GM19099 (cell line): ENCODE results near the gene STK32C.

Experiments used
- POLR2A ChIP-seq: IDR thresholded peaks from 3 replicates; pipeline ENCODE4 v1.6.1; 2011; ENCODE audit warnings: low read depth; ENCODE audit not compliant: insufficient read length; ENCODE audit errors: extremely low read depth

The STK32C gene

DNA sequence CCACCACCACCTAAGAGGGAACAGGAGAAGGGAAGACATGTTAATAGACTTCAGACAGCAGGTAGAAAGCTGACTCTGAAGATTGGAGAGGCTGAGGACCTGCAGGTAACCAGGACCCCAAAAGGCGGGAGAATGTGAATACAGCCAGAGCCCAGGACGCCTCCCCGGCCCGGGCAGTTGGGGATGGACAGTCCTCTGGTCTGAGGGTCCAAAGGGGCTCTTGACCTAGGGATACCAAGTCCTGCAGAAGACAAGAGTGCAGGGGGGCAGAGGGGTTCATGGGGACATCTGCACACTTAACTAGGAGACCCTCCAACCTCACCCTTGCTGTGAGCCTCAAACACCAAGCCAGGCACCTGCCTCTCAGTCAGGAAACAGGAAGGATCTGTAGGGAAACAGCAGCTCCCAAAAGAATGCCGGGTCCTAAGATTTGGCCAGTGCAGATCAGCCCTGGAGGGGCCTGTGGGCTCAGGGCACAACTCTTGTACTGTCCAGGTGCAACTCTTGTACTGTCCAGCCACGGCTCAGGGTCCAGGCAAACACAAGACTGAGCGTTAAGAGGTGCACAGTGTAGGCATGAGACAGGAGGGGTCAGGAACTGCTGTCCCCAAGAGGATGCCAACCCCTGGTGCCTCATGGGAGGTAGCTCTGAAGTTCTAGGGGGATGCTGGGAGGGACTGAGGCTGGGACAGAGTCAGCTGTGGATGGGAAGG lies 2.3 kb upstream of the STK32C start:
- TF ChIP-seq POLR2A, result no peak

DNA sequence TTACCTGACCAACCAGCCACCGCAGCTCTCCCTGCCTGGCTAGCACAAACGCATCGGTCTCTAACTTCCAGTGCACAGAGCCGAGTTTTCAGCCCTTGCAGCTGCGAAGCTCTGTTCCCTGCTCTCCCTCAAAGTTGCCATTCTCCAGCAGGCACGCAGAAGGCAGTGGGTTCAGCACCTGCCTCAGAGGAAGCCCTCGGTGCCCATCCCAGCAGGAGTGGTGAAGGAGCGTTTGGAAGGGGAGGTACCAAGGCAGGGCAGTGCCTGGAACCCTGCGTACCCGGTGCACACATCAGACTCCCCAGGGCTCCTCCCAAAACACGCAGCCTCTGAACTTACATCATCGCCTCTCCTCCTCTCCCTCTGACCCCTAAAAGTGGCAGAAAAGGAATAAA lies 1.7 kb upstream of the STK32C start:
- no peak for TF ChIP-seq POLR2A

DNA sequence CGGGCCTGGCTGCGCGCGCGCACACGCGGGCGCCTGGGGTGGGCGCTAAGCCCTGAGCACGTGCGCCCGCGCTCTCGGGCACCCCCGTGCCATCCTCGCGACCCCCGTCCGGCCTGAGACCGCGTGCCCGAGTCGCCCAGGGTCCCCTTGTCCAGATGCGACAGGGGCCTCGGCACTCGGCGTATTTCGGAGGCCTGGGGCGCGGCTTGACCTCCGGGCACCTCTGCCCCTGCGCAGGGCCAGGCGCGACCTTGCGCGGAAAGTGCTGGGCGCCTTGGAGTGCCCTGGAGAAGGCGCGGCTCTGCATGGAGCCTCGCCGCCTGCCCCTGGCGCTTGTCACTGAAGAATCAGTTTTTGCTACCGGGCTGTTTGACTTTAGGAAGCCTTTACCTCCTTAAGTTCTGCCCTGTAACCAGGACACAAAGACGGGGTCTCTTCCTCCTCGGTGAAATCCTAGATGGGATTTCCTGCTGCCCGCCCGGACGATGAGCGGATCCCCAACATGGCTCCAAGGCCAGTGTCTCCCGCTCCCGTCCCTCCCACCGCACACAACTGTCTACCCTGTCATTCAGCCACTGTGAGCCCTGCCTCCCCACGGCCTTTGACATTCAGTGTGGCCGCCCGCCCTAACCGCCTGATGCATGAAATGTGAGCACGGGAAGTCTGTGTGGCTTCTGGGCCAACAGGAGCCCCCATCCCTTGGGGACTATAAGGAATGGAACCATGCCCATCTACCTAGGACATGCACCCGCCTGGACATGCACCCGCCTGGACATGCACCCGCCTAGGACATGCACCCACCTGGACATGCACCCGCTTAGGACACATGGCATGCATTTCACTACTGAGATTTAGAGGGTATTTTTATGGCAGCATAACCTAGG lies 1.1 kb upstream of the STK32C start:
- no peak for TF ChIP-seq POLR2A

DNA sequence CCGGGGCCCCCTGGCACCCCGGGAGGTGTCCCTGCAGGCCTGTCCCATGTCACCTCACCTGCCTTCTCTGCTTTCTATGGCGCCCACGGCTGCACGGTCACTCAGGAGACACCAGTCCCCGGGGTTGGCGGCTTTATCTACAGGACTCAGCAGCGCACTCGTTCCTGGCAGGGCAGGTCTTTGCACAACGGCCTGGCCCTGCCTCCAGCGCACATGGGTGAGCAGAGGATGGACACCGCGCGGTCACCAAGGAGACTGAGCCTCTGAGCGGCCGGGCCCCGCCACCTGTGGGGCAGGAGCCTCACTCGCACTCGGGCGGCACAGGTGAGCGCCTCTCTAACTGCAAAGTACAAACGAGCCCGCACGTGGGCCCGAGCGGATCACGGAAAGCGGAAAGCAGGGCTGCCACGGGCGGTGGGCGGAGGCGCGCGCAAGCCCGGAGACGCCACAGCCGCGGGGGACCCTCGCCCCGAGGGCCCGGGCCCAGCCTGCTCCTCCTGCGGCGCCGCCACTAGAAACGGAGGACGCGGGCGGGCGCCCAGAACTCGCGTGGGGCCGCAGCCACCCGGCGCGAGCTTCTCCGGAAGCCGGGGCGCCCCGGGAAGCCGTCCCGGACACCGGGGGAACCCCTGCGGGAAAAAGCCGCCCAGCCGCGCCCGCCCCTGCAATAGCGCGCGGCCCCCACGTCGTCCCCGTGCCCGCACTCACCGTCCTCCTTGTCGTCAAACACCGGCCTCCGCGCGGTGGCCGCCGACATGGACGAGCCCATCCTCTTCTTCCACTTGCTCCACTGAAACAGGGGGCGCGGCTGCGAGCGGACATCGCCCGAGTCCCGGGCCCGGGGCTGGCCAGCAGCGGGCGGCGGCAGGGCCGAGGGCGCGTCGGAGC lies 642 bp downstream of the STK32C start:
- no peak for TF ChIP-seq POLR2A

DNA sequence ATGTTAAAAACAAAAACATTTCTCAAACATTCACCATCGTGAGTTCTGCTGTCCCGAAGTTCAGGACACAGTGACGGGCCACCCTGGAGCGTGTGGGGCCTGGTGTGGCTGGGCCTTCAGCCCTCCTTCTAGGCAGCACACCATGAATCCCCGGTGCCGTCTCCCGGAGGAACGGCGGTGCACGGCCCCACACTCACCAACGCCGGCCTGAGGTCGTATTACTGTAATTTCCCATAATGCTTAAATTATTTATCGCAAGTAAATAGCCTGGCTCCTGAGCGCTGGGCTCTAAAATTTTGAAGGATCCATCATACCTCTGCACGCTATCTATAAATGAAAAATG lies 1.4 kb downstream of the STK32C start:
- TF ChIP-seq POLR2A, result no peak

DNA sequence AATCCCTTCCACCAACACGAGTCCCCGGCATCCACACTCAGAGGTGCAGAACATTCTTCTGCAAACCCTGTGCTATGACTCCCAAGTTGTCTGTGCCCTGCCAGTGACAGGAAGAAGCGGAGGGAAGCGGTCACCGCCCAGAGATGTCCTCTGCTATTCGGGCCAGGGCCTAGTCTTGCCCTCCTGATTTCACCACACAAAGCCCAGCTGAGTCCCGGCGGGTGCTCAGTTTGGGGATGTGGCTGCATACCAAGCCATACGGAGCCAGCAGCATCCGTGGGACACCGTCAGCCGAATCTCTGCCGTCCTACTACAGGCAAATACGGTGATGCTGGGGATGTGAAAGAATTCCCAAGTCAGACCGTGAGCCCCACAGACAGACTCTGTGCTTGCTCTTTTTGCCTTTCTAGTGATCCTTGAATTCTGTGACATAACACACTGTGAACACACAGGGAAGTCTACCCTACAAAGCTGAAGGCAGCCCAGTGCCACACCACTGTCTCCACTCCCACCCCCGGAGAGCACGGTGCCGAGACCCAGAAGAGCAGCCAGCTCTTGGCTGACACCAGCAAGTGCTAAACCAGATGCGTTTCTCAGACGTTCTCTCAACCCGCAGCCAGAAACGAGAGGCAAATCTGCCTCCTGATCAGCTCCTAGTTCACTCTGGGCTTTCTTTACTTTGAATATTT lies 2.0 kb downstream of the STK32C start:
- no peak for TF ChIP-seq POLR2A

DNA sequence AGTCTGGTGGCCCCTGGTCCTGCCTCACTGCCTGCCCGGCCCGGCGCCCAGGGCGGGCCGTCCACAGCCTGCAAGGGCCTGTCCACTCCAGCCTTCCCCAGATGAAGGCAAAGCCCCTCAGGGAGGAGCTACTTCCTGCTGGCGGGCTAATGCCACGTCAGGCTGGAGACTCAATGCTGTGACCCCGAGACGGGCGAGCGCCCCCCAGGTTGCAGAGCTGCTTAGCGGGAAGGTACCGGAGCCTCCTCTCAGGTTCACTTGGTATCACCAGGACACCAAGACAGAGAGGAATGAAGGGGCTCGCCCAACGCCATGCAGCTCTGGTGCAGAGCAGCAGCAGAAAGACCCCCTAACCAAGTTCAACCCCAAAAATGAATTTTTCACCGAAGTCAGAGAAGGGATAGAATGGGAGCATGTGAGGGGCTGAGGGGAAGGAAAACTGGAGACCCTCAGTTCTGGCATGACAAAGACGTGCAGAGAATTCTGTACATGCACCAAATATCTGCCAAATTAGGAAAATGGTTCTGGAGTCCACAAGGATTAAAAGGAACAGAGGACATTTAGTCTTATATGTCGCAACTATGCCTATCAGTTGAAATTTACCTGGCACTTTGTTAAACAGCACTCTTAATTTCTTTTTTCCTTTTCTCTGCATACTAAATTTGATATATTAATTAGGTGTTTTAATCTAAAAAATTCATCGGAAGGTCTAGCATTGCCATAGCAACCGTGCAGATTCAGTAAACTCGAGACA lies 2.8 kb downstream of the STK32C start:
- TF ChIP-seq POLR2A, result no peak

DNA sequence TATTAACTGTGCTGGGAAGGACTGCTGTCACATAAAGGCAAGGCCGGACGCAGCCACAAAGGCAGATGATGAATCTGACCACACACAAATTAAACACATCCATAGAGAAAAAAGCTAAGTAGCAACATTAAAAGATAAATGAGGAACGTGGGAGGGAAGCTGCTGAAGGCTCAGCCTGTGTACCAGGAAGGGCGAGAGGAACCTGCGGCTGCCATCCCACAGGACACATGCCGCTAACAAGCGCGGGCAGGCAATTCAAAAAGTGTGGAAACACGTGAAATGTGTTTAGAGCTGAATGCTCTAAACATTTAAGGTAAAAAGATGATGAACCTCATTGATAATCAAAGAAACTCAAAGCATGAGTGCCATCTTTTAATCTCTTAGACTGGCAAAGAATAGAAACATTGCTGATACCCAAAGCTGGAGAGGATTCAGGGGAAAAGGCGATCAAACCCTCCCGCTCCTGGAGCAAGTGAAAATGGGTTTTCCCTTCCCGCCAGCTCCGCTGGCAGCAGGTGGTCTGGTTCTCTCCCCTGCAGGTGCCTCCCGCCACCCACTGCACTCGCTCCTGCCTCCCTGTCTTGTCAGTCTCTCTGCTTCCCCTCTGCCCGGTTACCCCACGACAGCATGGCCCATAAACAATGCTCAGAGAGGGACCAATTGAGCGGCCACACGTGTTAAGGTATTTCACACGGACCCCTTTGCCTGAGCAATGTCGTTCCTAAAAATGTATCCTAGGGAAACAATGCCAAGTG lies 4.2 kb downstream of the STK32C start:
- no peak for TF ChIP-seq POLR2A

DNA sequence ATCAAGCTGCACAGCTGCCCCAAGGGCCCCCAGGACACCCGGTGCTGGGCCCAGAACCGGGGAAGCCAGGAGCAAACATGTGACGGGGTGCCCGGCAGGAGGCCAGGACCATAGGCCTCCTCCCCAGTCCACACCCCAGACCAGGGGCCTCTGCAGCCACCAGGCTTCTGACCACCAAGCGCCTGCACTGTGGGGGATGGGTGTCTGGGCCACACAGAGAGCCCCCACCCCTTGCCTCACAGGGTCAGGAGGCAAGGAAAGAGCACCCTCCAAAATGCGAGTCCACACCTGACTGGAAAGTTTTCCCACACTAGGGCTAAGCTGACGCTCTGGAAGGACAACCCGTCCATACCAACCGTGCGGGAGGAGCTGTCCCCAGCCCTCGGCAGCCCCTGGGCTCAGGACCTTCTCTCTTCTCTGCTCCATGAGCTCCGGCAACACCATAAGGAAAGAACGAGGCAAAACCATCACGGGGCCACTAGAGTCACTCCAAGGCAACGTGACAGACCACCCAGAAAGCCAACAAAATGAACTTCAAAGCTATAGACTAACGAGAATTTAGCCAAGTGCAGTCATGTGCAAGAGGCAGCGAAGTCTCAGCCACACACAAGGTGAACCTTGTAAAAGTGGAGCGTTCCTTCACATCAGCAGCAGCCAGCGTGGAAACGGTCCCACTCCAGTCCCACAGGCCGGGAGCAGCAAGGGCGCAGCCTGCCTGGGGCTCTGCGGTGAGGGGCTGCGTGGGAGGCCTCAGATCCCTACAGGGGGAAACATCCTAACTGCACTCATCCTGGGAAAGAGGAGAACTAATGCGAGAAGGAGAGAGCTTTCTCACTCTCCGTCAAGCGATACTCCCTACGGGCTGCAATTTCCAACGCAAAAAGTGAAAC lies 5.1 kb downstream of the STK32C start:
- TF ChIP-seq POLR2A, result no peak

DNA sequence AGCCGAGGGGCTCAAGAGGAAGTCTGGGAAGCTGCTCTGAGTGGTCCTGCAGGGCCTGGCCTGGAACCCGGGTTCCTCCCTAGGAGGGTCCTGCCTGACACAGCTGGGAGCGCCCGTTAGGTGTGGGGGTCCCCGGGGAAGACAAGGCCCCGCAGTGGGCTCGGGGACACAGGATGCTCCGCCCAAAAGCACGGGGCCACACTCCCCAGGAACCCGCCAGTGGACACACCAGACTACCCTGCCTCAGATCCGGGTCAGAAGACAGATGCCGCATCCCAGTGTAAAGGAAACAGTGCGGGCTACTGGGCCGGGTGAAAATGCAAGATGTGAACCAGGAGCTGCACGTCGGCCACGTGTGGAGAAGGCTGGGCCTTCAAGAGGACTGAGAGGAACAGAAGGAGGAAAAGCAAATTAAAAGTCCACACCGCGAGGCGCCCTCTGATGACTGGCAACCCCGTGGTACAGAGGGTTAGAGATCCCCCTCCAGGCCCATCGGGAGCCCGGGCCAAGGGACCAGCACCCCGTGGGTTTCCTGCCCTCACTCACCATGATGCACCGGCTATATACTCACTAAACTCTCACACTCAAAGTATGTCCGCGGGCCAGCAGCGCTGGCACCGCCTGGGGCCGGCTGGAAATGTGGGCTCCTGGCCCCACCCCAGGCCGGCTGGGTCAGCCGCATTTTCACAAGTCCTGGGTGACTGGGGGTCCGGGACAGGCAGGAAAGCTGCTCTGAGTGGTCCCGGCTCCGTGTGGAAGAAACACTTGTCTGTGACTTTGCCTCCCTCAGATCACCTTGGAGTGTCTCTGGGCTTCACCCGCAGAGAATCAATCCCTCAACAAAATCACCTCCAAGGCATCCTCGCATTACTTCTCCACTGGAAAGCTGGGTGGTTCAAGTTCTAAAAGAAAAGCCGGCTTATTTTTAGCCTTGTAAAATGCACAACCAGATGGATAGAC lies 6.1 kb downstream of the STK32C start:
- no peak for TF ChIP-seq POLR2A

DNA sequence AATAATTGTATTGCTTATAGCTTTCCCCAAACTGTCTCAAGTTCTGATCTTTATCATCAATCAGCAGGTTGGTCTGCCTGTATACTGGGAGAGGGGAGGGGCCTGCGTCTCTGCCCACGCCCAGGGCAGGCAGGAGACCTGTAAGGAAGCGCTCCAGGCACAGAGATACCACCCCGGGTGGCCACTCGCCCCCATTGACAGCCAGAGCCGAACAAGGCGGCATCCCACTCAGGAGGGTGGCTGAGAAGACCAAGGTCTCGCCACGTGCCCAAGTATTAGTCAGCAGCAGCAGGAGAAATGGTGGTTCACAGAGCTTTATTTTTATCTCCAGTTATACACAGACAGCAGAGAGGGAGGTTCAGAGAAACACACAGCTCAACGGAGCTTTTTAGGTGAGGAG lies 7.2 kb downstream of the STK32C start:
- no peak for TF ChIP-seq POLR2A
